ENCODE measurements around the gene PLGRKT.

DNA sequence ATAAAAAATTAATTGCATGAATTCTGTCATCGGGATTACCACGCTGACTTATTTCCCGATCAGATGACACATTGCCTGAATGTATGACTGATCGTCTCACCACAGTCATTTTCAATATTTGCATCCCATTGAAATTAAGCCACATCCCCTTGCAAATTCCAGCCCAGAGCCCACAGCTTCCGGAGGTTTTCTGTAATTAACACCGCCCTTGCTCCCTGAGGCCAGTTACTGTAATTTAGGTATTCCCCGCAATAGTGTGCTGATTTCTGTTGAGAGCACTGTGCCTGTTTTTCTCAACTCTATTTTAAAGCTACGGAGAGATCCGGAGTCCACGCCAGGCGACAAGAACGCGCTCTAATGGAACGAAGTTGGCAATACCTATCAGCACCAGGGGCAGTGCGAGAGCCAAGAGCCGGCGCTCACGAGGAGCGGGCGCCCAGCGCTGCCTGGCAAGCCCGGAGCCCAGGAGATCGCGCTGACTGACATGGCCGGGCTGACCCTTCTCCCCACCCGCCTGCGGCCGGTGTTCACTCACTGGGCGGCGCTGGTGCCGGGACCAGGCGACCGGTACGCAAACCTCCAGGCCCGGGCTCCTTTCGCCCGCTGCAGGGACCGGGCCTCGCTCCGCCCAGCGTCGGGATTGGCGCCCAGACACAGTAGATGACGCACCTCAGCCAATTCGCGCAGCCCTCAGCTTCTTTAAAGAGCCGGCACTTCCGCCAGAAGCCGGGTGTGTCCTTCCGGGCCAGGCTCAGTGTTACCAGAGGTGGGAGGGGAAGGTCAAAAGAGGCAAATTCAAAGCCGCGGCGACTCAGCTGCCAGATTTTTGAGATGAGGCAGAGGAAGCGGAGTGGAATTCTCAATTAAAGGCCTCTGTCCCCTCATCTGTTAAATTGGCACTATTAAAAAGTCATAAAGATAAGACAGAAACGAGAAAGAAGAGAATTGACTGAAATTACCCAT, at the start of gene PLGRKT:
- TF ChIP-seq POLR2AphosphoS5 (IDR thresholded peaks at IDR 0.05): peak; percentile 94 to 97 (median 97)
- TF ChIP-seq, protein P1, sequence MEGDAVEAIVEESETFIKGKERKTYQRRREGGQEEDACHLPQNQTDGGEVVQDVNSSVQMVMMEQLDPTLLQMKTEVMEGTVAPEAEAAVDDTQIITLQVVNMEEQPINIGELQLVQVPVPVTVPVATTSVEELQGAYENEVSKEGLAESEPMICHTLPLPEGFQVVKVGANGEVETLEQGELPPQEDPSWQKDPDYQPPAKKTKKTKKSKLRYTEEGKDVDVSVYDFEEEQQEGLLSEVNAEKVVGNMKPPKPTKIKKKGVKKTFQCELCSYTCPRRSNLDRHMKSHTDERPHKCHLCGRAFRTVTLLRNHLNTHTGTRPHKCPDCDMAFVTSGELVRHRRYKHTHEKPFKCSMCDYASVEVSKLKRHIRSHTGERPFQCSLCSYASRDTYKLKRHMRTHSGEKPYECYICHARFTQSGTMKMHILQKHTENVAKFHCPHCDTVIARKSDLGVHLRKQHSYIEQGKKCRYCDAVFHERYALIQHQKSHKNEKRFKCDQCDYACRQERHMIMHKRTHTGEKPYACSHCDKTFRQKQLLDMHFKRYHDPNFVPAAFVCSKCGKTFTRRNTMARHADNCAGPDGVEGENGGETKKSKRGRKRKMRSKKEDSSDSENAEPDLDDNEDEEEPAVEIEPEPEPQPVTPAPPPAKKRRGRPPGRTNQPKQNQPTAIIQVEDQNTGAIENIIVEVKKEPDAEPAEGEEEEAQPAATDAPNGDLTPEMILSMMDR (IDR thresholded peaks at IDR 0.05 in 8 of 11, conservative IDR thresholded peaks at IDR 0.05 in 3 of 11): peak in 7 of 11 experiments; percentile 18 to 46 (median 41)
